ENCODE results near the gene JAKMIP1. TPM values are rescaled to one million over a fixed set of nuclear protein-coding genes. Genes with fewer than 3 reads are reported as not detected.

Gene JAKMIP1
- total RNA-seq, 1 donor from 2014 or later = not detected

DNA sequence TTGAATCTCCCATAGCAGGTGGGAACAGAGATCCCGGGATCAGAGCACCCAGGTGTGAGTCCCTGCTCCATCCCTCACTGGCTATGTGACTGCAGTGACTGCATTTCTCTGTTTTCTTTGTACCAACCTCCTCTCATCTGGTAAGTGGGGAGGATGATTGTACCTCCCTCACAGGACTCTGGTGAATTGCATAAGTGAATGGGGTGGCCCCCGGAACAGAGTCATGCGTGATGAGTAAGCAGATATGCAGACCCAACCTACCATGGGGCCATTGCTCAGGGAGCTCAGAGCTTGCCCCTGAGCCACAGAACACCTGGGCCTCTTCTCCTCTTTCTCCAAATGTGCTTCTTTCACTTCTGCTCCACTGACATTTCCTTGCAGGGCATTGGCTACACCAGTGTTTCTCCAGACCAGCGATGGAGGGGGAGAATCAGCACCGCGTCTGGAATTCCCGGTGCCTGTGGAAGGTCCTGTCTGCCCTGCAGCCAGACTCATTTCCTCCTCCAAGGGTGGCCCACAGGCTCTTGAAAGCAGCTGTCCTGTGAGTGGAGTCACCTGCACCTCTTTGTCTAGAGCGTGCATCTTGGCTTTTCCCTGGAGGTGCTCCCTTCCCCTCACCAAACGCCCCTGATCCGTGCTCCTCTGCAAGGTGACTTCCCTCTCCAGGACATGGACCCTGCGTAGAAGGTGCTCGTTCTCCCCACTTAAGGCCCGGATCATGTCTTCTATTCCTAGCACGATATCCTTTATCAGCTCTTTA, 212.1 kb downstream of the JAKMIP1 start:
- no peaks in the 10 kb centered on the region for H3K36me3 Mint-ChIP-seq
- H3K9me3 Mint-ChIP-seq = peaks cover 19% of the 10 kb centered on the region
- no peak for DNase-seq (ENCODE audit: low spot score in 2 of 2, unreplicated experiment in 2 of 2)
- no peak overlapping the region for H3K4me3 Mint-ChIP-seq
- no peaks in the 10 kb centered on the region for H3K4me1 Mint-ChIP-seq
- no peak overlapping the region for H3K27ac Mint-ChIP-seq
- H3K27me3 Mint-ChIP-seq (ENCODE audit: low read depth) = peaks cover 40% of the 10 kb centered on the region
- TF ChIP-seq, protein P1, sequence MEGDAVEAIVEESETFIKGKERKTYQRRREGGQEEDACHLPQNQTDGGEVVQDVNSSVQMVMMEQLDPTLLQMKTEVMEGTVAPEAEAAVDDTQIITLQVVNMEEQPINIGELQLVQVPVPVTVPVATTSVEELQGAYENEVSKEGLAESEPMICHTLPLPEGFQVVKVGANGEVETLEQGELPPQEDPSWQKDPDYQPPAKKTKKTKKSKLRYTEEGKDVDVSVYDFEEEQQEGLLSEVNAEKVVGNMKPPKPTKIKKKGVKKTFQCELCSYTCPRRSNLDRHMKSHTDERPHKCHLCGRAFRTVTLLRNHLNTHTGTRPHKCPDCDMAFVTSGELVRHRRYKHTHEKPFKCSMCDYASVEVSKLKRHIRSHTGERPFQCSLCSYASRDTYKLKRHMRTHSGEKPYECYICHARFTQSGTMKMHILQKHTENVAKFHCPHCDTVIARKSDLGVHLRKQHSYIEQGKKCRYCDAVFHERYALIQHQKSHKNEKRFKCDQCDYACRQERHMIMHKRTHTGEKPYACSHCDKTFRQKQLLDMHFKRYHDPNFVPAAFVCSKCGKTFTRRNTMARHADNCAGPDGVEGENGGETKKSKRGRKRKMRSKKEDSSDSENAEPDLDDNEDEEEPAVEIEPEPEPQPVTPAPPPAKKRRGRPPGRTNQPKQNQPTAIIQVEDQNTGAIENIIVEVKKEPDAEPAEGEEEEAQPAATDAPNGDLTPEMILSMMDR (IDR thresholded peaks at IDR 0.05; ENCODE audit: unreplicated experiment) = no peak

DNA sequence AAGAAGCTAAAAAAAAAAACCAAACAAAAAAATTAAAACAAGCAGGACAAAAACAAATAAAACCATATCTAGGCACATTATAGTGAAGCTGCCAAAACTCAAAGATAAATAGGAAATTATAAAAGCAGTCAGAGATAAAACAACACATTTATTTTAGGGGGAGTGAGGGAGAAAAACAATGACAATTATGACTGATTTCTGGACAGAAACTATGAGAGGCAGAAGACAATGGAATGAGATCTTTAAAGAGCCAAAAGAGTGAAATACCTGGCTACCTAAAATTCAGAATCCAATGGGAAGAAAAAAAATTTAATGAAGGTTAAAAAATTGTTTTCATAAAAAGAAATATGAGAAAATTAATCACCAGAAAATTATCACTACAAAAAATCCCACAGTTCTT, 215.5 kb downstream of the JAKMIP1 start:
- TF ChIP-seq, protein P1 (IDR thresholded peaks at IDR 0.05; ENCODE audit: unreplicated experiment) = no peak
- Mint-ChIP-seq H3K27ac (no peak overlapping the region), H3K4me3 (no peak overlapping the region), H3K27me3 (ENCODE audit: low read depth) (peaks cover 47% of the 10 kb centered on the region), H3K36me3 (no peaks in the 10 kb centered on the region), H3K4me1 (no peaks in the 10 kb centered on the region), H3K9me3 (peaks cover 20% of the 10 kb centered on the region)
- no peak for DNase-seq (ENCODE audit: low spot score in 2 of 2, unreplicated experiment in 2 of 2)

DNA sequence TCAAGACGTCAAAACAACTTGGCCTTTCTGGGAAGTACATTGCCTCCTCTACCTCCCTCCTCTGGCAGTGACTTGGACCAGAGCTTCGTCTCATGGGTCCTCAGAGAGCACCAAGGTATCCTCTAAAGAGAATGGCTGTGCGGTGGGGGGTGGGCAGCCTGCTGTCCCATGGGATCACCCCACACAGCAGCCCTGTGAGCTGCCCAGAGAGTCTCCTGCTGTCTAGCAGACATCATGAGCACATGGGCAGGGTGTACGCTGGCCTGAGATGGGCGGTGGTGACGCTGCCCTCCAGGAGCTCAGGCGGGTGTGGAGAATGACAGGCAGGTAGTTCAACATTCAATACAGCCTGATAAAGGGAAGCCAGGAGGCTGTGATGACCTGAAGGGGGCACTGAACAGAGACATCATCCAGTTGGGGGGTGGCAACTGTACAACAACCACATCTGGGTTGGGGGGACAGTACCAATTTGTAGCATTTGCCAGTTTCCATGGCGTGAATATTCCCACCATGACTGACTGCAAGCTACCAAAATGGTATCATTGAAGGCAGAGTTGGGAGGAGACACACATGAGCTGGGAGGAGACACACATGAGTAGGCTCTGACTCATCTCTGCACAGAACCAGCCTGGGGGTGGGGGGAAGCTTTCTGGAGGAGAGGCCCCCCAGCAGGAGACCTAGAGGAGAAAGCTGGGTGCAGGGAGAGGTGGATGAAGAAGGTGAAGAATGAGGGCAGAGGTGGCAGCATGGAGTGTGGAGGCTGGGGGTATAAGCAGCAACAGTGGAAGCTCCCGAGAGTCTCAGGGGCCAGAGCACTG, 218.0 kb downstream of the JAKMIP1 start:
- Mint-ChIP-seq H3K27me3 (ENCODE audit: low read depth) (peaks cover 48% of the 10 kb centered on the region), H3K27ac (no peak overlapping the region), H3K4me3 (no peak overlapping the region), H3K36me3 (no peaks in the 10 kb centered on the region), H3K9me3 (peaks cover 20% of the 10 kb centered on the region), H3K4me1 (no peaks in the 10 kb centered on the region)
- TF ChIP-seq, protein P1 (IDR thresholded peaks at IDR 0.05; ENCODE audit: unreplicated experiment) = no peak
- no peak for DNase-seq (ENCODE audit: low spot score in 2 of 2, unreplicated experiment in 2 of 2)

- DNase-seq (ENCODE audit: low spot score in 2 of 2, unreplicated experiment in 2 of 2) = no peak
- no peak overlapping the region for H3K27ac Mint-ChIP-seq
- H3K4me3 Mint-ChIP-seq = no peak overlapping the region
- H3K4me1 Mint-ChIP-seq = no peaks in the 10 kb centered on the region
- H3K9me3 Mint-ChIP-seq = peaks cover 20% of the 10 kb centered on the region
- peaks cover 53% of the 10 kb centered on the region for H3K27me3 Mint-ChIP-seq (ENCODE audit: low read depth)
- TF ChIP-seq, protein P1 (IDR thresholded peaks at IDR 0.05; ENCODE audit: unreplicated experiment) = no peak
- no peaks in the 10 kb centered on the region for H3K36me3 Mint-ChIP-seq
Observed at GRCh38 chr4:5980436-5981155, 219.8 kb downstream of the JAKMIP1 start.

GRCh38 chr4:5979981-5980380, 220.4 kb downstream of the JAKMIP1 start:
- Mint-ChIP-seq H3K9me3 (peaks cover 18% of the 10 kb centered on the region), H3K36me3 (no peaks in the 10 kb centered on the region), H3K27me3 (ENCODE audit: low read depth) (peaks cover 56% of the 10 kb centered on the region), H3K27ac (no peak overlapping the region), H3K4me3 (no peak overlapping the region), H3K4me1 (no peaks in the 10 kb centered on the region)
- no peak for DNase-seq (ENCODE audit: low spot score in 2 of 2, unreplicated experiment in 2 of 2)
- TF ChIP-seq, protein P1 (IDR thresholded peaks at IDR 0.05; ENCODE audit: unreplicated experiment) = no peak
